K562 (cell line): ENCODE results near the gene IFRD1. TPM values are rescaled to one million over a fixed set of nuclear protein-coding genes. Genes with fewer than 3 reads are reported as not detected.

Experiments
- ESRRA ChIP-seq: fragments of 450-650 bp; IDR thresholded peaks from 2 replicates; pipeline ENCODE4 v1.6.1; 2014; ENCODE audit warnings: low read depth, mild to moderate bottlenecking, moderate library complexity, borderline replicate concordance
- ESRRB ChIP-seq: fragments of 250-450 bp; sonication (Bioruptor Pico); IDR thresholded peaks from 2 replicates; pipeline ENCODE4 v1.5.0; 2020; ENCODE audit warnings: mild to moderate bottlenecking, moderate library complexity, borderline replicate concordance
- ETS1 ChIP-seq: conservative IDR thresholded peaks from 2 replicates; pipeline ENCODE4 v1.6.1; 2011; ENCODE audit warnings: low read depth, mild to moderate bottlenecking, low read length; ENCODE audit not compliant: control insufficient read depth
- GATA2 ChIP-seq: sonication (generic); formaldehyde crosslinking; IDR thresholded peaks from 2 replicates; pipeline ENCODE4 v1.4.0; 2020; ENCODE audit warnings: mild to moderate bottlenecking, missing genetic modification reagents
- ID3 ChIP-seq, 2 experiments: fragments of 250-450 bp in 1 of 2; fragments of 450-650 bp in 1 of 2; sonication (Bioruptor Pico) in 1 of 2; IDR thresholded peaks; 2 replicates each; pipeline versions ENCODE4 v1.6.1 to v1.8.0; 2016 to 2021; ENCODE audit warnings: mild to moderate bottlenecking in 2 of 2, moderate library complexity in 2 of 2, missing compliant biosample characterization in 1 of 2, missing genetic modification characterization in 1 of 2
- KDM1A ChIP-seq, 2 experiments: fragments of 450-650 bp; IDR thresholded peaks; 2 replicates each; pipeline ENCODE4 v1.6.1; 2016; ENCODE audit warnings: mild to moderate bottlenecking in 2 of 2
- KLF16 ChIP-seq: IDR thresholded peaks from 2 replicates; pipeline ENCODE4 v1.6.1; 2016; ENCODE audit warnings: antibody characterized with exemption
- NCOA4 ChIP-seq: fragments of 450-650 bp; IDR thresholded peaks from 2 replicates; pipeline ENCODE4 v1.6.1; 2018; ENCODE audit warnings: mild to moderate bottlenecking; ENCODE audit not compliant: partially characterized antibody
- NCOR1 ChIP-seq: fragments of 450-650 bp; IDR thresholded peaks from 2 replicates; pipeline ENCODE4 v1.6.1; 2016; ENCODE audit warnings: mild to moderate bottlenecking, moderate library complexity
- PML ChIP-seq: IDR thresholded peaks from 2 replicates; pipeline ENCODE4 v1.6.1; 2012; ENCODE audit warnings: low read length, inconsistent platforms
- TAF1 ChIP-seq: IDR thresholded peaks from 2 replicates; pipeline ENCODE4 v1.6.1; 2011; ENCODE audit warnings: mild to moderate bottlenecking, low read length, moderate library complexity; ENCODE audit not compliant: insufficient read depth, control insufficient read depth, severe bottlenecking; ENCODE audit errors: extremely low read depth
- TEAD4 ChIP-seq, 2 experiments: sonication (generic) in 1 of 2; formaldehyde crosslinking in 1 of 2; IDR thresholded peaks; 2 replicates each; pipeline versions ENCODE4 v1.6.1 to v1.8.0; 2012 to 2022; ENCODE audit warnings: borderline replicate concordance in 1 of 2, inconsistent platforms in 1 of 2, low read length in 1 of 2, mild to moderate bottlenecking in 1 of 2, missing genetic modification reagents in 1 of 2
- VEZF1 ChIP-seq: fragments of 200-800 bp; sonication (Bioruptor generic); IDR thresholded peaks from 2 replicates; pipeline ENCODE4 v1.6.1; 2017; ENCODE audit warnings: missing genetic modification characterization, missing compliant biosample characterization
- polyA plus RNA-seq, 8 experiments: library from polyadenylated mRNA; depleted of rRNA in 4 of 8; stranded (reverse) in 5 of 8; unstranded in 3 of 8; fragments of >200 nt; fragmentation: Nextera tagmentation in 2 of 8; fragmentation: Illumina TruSeq in 1 of 8; extraction: Ambion mirVana in 2 of 8; extraction: Trizol in 1 of 8; gene quantifications; 2 replicates each; pipeline versions ENCODE4 v1.2.1 to v1.2.3, GENCODE V29; 2011 to 2014; ENCODE audit warnings: inconsistent platforms in 1 of 8, missing spikeins in 1 of 8
- total RNA-seq, 7 experiments: library from RNA; depleted of rRNA in 6 of 7; stranded (reverse); fragments of >200 nt in 6 of 7; fragmentation: Illumina TruSeq in 2 of 7; extraction: Trizol in 2 of 7; gene quantifications; 2 replicates each; pipeline versions ENCODE4 v1.2.1 to v1.2.3, GENCODE V29; 2011 to 2021; ENCODE audit warnings: low replicate concordance in 1 of 7
- TF ChIP-seq, protein P1 (sequence below), 2 experiments: IDR thresholded peaks in 1 of 2; conservative IDR thresholded peaks in 1 of 2; 2 replicates each; pipeline ENCODE4 v1.6.1; 2016; ENCODE audit warnings: low read depth in 2 of 2, mild to moderate bottlenecking in 1 of 2, missing compliant biosample characterization in 1 of 2, missing genetic modification characterization in 1 of 2, moderate library complexity in 1 of 2
- TF ChIP-seq, protein P2 (sequence below), 2 experiments: fragments of 450-650 bp; IDR thresholded peaks; 2 replicates each; pipeline ENCODE4 v1.6.1; 2016
- TF ChIP-seq, protein P3 (sequence below): fragments of 250-450 bp; sonication (Bioruptor Pico); IDR thresholded peaks from 2 replicates; pipeline ENCODE4 v1.4.0; 2020; ENCODE audit warnings: mild to moderate bottlenecking

The IFRD1 gene
- total and polyA plus RNA-seq, 9 of the 15 experiments (the other 6 are each of a cell fraction or from before 2014, with no cell fraction given), result 27.6 to 81.8 (median 68.1) TPM

DNA sequence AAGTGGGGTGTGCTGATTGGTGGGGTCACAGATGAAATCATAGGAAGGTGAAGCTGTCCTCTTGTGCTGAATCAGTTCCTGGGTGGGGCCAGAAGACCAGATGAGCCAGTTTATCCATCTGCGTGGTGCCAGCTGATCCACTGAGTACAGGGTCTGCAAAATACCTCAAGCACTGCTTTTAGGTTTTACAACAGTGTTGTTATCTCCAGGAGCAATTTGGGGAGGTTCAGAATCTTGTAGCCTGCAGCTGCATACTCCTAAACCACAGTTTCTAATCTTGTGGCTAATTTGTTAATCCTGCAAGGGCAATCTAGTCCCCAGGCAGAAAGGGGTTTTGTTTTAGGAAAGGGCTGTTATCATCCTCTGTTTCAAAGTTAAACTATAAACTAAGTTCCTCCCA lies 17.0 kb upstream of the IFRD1 start (continued):
- TF ChIP-seq NCOR1 (peak; percentile 75), TAF1 (no peak), ESRRA (peak; percentile 37; the same call in 1 of the 2 replicates), ESRRB (no peak), VEZF1 (CRISPR knock-in tag) (0 out of 2 replicates have a peak, but pooled peaks have one; percentile 28), NCOA4 (no peak), GATA2 (CRISPR knock-in tag) (peak; percentile 64), PML (peak; percentile 74), ID3 (CRISPR knock-in tag; IDR thresholded peaks at IDR 0.05) (no peak), ID3 (tag; IDR thresholded peaks at IDR 0.05) (0 out of 2 replicates have a peak, but pooled peaks have one; percentile 35), KLF16 (peak; percentile 88), ETS1 (no peak), KDM1A (IDR thresholded peaks at IDR 0.05) (peak; percentile 87 to 90), TEAD4 (IDR thresholded peaks at IDR 0.05; ENCODE audit: low read length) (peak; percentile 93), TEAD4 (CRISPR knock-in tag; IDR thresholded peaks at IDR 0.05; ENCODE audit: borderline replicate concordance) (no peak)
- TF ChIP-seq, protein P1, sequence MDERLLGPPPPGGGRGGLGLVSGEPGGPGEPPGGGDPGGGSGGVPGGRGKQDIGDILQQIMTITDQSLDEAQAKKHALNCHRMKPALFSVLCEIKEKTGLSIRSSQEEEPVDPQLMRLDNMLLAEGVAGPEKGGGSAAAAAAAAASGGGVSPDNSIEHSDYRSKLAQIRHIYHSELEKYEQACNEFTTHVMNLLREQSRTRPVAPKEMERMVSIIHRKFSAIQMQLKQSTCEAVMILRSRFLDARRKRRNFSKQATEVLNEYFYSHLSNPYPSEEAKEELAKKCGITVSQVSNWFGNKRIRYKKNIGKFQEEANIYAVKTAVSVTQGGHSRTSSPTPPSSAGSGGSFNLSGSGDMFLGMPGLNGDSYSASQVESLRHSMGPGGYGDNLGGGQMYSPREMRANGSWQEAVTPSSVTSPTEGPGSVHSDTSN (CRISPR knock-in tag; IDR thresholded peaks at IDR 0.05; ENCODE audit: low read depth), result no peak
- TF ChIP-seq, protein P1 (tag; conservative IDR thresholded peaks at IDR 0.05; ENCODE audit: low read depth), result no peak
- TF ChIP-seq, protein P2, sequence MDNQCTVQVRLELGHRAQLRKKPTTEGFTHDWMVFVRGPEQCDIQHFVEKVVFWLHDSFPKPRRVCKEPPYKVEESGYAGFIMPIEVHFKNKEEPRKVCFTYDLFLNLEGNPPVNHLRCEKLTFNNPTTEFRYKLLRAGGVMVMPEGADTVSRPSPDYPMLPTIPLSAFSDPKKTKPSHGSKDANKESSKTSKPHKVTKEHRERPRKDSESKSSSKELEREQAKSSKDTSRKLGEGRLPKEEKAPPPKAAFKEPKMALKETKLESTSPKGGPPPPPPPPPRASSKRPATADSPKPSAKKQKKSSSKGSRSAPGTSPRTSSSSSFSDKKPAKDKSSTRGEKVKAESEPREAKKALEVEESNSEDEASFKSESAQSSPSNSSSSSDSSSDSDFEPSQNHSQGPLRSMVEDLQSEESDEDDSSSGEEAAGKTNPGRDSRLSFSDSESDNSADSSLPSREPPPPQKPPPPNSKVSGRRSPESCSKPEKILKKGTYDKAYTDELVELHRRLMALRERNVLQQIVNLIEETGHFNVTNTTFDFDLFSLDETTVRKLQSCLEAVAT (IDR thresholded peaks at IDR 0.05), result peak in 1 of 2 experiments; percentile 84; a peak in 1 of 4 replicates
- TF ChIP-seq, protein P3, sequence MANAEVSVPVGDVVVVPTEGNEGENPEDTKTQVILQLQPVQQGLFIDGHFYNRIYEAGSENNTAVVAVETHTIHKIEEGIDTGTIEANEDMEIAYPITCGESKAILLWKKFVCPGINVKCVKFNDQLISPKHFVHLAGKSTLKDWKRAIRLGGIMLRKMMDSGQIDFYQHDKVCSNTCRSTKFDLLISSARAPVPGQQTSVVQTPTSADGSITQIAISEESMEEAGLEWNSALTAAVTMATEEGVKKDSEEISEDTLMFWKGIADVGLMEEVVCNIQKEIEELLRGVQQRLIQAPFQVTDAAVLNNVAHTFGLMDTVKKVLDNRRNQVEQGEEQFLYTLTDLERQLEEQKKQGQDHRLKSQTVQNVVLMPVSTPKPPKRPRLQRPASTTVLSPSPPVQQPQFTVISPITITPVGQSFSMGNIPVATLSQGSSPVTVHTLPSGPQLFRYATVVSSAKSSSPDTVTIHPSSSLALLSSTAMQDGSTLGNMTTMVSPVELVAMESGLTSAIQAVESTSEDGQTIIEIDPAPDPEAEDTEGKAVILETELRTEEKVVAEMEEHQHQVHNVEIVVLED (CRISPR knock-in tag), result no peak
